ENCODE results near the gene LRGUK.
"Not testable (repeated sequence)": the region's sequence is repeated elsewhere in the genome, so short reads cannot be mapped to it uniquely, and the experiment has no call there.

Gene LRGUK

GRCh38 chr7:134126966-134127848 lies at the start of gene LRGUK:
LRGUK (plus strand) TSS chr7:134127340; CDS start chr7:134127368, 28 bp downstream.
- peak; percentile 89 to 94 (median 90) for DNase-seq

DNA sequence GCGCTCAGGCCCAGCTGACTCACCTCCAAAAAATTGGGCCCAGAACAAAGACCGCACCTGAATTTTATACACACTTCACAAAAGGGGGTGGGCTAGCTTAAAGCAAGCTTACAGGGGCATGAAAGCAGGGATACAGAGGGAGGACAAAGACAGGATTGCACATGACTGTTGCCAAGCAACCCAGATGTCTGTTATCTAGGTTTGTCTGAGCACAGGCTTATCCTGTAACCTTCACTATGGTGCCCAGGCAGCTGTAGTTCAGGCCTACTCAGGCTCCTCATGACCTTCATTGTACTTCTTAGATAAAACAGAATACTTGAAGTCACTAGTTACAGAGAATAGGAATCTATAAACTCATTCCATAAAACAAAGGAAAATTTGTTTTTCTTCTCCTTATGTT lies 49.6 kb upstream of the LRGUK start:
- not testable (repeated sequence) for DNase-seq

DNA sequence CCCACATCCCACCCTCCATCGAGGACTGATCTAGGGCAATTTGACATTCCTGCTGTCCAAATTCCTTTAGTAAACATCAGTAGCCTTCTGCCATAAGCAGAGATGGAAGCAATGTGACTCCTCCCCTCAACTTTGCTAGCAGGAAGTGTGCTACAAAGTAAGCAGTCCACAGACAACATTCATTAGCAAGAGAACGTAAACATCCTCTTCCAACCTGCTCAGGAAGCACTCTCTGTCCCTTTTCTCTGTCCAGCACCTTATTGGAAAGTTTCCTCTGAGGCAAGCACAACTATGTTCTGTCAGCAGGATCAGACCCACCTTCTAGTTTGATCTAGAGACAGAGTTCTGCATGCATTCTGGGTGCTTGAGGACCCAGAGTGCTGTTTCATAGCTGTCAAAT lies 48.1 kb upstream of the LRGUK start:
- no peak for DNase-seq

GRCh38 chr7:134081695-134082094 lies 45.4 kb upstream of the LRGUK start:
- no peak for DNase-seq

- DNase-seq: no peak
Observed at GRCh38 chr7:134083766-134084487, 43.2 kb upstream of the LRGUK start.

DNA sequence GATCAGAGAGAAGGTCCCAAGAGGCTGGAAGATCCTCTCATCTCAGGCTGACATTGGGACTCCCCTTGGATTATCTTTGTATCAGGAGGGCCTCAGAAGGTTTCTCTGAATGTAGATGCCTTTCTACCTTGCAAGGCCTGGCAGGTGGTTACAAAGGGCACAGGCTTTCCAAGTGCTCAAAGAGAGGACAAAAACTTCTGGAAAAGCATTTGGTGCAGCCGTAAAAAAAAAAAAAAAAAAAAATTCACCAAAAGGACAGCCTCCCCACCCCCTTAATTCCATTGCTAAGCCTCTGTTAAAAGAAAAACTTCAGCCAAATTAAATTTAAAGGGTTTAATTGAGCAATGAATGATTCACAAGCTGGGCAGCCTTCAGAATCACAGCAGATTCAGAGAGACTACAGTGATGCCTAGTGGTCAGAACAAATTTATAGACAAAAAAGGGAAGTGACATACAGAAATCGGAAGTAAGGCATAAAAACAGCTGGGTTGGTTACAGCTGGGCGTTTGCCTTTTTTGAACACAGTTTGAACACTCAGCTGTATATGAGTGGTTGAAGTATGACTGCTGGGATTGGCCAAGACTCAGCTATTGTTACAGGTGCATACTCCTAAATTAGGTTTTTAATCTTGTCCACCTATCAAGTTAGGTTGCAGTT lies 42.5 kb upstream of the LRGUK start:
- DNase-seq: no peak

GRCh38 chr7:134085311-134085710 lies 41.8 kb upstream of the LRGUK start:
- DNase-seq: no peak

GRCh38 chr7:134086998-134087735 lies 40.0 kb upstream of the LRGUK start:
- no peak for DNase-seq

DNA sequence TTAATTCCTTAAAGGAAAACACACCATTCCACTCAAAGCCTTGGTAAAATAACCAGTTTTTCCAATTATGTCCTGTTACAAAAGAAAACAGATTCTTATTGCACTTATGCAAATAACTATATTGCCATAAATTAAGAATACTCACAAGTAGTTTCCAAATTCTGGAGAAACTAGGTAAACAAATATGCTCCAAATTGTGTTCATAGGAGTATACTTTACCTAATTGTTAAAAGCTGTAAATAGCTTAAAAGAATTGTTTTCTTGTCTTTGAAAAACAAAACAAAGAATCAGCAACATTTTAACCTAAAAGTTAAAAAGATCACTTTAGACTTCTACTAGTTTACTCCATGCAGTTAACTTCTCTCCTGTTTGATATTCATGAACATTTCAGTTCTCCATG lies 38.9 kb upstream of the LRGUK start:
- no peak for DNase-seq

GRCh38 chr7:134089446-134089845 lies 37.7 kb upstream of the LRGUK start:
- peak in 1 of 3 experiments; percentile 46 for DNase-seq

GRCh38 chr7:134098072-134098471 lies 29.1 kb upstream of the LRGUK start:
- DNase-seq: no peak

- peak in 1 of 3 experiments; percentile 9 for DNase-seq
Observed at GRCh38 chr7:134101716-134102115, 25.4 kb upstream of the LRGUK start.

- DNase-seq: peak in 1 of 3 experiments; percentile 37
Observed at GRCh38 chr7:134104166-134104565, 23.0 kb upstream of the LRGUK start.

- DNase-seq: no peak
Observed at GRCh38 chr7:134105841-134106240, 21.3 kb upstream of the LRGUK start.

DNA sequence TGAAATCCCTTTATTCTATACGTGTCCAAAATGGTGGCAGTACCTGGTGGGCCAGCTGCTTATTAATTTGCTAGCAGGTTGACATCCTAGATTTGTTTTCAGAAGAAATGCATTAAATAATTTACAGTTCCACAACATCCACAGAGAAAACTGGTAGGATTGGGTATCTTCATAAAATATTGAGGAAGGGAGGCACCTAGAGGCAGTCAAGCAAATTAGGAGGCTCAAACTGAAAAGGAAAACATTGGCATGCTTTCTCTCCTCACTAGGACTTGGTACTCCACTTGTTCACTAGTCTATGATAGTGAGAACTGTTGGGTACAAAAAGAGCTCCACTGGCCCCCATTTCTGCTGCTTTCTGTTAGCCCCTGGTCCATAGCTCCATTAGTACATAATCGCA lies 18.3 kb upstream of the LRGUK start:
- peak in 1 of 3 experiments; percentile 21 for DNase-seq

- no peak for DNase-seq
Observed at GRCh38 chr7:134113655-134114054, 13.5 kb upstream of the LRGUK start.

- no peak for DNase-seq
Observed at GRCh38 chr7:134114992-134115391, 12.1 kb upstream of the LRGUK start.

- no peak for DNase-seq
Observed at GRCh38 chr7:134120405-134120804, 6.7 kb upstream of the LRGUK start.

DNA sequence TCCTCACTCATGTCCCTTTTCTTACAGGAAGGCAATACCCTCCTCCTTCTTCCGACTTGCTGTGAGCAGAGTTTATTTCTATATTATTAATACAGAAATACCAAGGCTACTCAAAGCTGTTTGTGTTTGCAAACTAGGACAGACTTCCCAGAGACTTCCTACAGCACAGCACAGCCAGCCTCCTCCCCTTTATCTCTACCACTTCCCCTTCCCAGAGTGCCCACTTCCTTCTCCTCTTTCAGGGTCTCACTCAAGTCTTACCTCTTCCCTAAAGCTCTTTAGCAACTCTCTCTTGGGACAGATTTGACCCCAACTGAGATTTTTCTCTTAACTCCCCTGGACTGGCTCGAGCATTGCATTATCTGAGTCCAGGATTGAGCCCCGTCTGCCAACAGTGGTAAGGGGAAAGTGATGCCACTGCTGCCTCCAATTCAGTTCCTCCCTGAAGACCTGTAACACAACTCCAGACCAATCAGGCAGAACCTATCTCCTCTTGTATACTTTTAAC lies 5.5 kb upstream of the LRGUK start:
- no peak for DNase-seq

DNA sequence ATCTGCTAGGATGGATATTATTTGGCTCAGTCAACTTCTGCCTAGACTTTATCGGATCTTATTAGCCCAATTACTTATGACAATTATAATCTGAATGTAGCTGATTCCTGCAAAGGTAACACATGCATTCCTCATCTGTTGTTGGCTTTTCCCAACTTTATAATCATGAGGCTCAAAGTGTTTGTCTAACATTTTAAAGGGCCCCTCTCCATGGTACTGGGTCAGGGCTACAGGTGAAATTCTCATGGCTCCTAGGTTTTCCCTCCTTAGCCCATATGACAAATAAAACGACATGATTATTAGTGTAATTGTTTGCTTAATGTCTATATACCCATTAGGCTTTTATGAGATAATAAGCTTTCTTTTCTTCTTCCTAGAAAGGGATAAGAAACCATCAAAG lies 4.2 kb upstream of the LRGUK start:
- no peak for DNase-seq

GRCh38 chr7:134126146-134126545 lies 994 bp upstream of the LRGUK start:
- DNase-seq: peak in 2 of 3 experiments; percentile 30 to 66

DNA sequence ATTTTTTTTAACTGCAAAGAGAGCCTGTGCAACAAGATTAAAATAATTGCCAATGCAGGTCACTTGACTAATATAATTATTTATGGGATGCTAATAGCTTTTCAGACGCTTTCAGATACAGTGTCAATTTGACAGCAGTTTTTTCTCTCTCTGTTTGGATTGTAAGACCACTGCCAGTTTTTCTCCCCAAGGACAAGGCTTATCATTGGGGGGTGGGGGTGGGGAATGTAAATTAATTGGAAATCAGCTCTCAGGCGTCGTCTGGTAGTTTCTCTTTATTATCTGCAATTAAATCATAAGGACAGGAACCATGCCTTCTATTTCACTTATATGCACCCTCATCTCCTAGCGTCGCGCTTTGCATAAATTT lies 559 bp upstream of the LRGUK start:
- no peak for DNase-seq

DNA sequence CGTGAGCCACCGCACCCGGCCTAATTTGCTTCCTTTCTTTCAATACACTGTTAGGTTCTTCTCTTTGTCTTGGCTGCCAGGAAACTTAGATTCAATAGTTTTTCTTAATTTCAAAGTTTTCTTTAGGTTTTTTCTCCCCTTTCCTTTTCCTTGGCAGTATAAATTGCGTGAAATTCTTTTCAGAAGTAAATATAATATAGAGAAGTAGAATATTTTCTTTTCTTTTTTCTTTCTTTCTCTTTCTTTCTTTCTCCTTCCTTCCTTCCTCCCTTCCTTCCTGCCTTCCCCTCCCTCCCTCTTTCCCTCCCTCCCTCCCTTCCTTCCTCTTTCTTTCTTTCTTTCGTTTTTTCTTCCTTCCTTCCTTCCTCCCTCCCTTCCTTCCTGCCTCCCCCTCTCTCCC lies 1.7 kb downstream of the LRGUK start:
- no peak for DNase-seq
